Dendritic cell treated with granulocyte-macrophage colony-stimulating factor and Interleukin-4, amounts not matched to agents 40 ng/mL and 50 ng/mL, for 4 days (primary cell): Measurements from ENCODE around the gene ARL15.
"Not testable (repeated sequence)": the region's sequence is repeated elsewhere in the genome, so short reads cannot be mapped to it uniquely, and the experiment has no call there.

Experiments
- H3K27ac Mint-ChIP-seq: one replicate; pipeline ENCODE4 v1.8.0; 2022; ENCODE audit warnings: mild to moderate bottlenecking, mixed read lengths
- H3K27me3 Mint-ChIP-seq: one replicate; pipeline ENCODE4 v1.8.0; 2022; ENCODE audit warnings: mild to moderate bottlenecking, mixed read lengths
- H3K36me3 Mint-ChIP-seq: one replicate; pipeline ENCODE4 v1.8.0; 2022; ENCODE audit warnings: low read depth, mixed read lengths
- H3K4me1 Mint-ChIP-seq: one replicate; pipeline ENCODE4 v1.8.0; 2022; ENCODE audit warnings: low read depth, mixed read lengths
- H3K4me3 Mint-ChIP-seq: one replicate; pipeline ENCODE4 v1.8.0; 2022; ENCODE audit warnings: mild to moderate bottlenecking, moderate library complexity, mixed read lengths
- H3K9me3 Mint-ChIP-seq: one replicate; pipeline ENCODE4 v1.8.0; 2022; ENCODE audit warnings: mixed read lengths
- intact Hi-C: fragments of 100-400 bp; cut with micrococcal nuclease; formaldehyde crosslinking; loops from one replicate; pipeline ENCODE4 v1.15.0; 2022

Gene ARL15

GRCh38 chr5:54310433-54311175, at the start of gene ARL15:
TSS of gene ARL15 (minus strand) at chr5:54310573.
- Mint-ChIP-seq H3K9me3 (no peaks in the 10 kb centered on the region), H3K36me3 (peaks cover 15% of the 10 kb centered on the region), H3K4me3 (peak within 1 kb of the TSS; percentile 87), H3K4me1 (peaks cover 29% of the 10 kb centered on the region), H3K27ac (peak within 1 kb of the TSS; percentile 89), H3K27me3 (peaks cover 8% of the 10 kb centered on the region)
- intact Hi-C loops, result loop anchor here (2.0 to 10.0 kb wide), 5 partner anchors 62 to 1203 kb away; partner anchors contain the start of genes CDC20B and MOCS2

GRCh38 chr5:54360089-54360488, 49.7 kb upstream of the ARL15 start:
- Mint-ChIP-seq H3K36me3 (no peaks in the 10 kb centered on the region), H3K27me3 (no peaks in the 10 kb centered on the region), H3K9me3 (peaks cover 5% of the 10 kb centered on the region), H3K27ac (no peak overlapping the region), H3K4me3 (no peak overlapping the region), H3K4me1 (no peaks in the 10 kb centered on the region)
- intact Hi-C loops, result no loop called here

GRCh38 chr5:54357408-54358058, 47.2 kb upstream of the ARL15 start:
- intact Hi-C loops, result no loop called here
- no peaks in the 10 kb centered on the region for H3K36me3 Mint-ChIP-seq
- H3K4me3 Mint-ChIP-seq, result no peak overlapping the region
- no peak overlapping the region for H3K27ac Mint-ChIP-seq
- H3K4me1 Mint-ChIP-seq, result no peaks in the 10 kb centered on the region
- H3K9me3 Mint-ChIP-seq, result peaks cover 28% of the 10 kb centered on the region
- H3K27me3 Mint-ChIP-seq, result no peaks in the 10 kb centered on the region

- H3K36me3 Mint-ChIP-seq, H3K27ac Mint-ChIP-seq, H3K27me3 Mint-ChIP-seq, intact Hi-C loops, H3K4me1 Mint-ChIP-seq, H3K4me3 Mint-ChIP-seq: not testable (repeated sequence)
- H3K9me3 Mint-ChIP-seq, result peaks cover 28% of the 10 kb centered on the region
Measured at GRCh38 chr5:54353933-54354564, 43.7 kb upstream of the ARL15 start.

- H3K27me3 Mint-ChIP-seq, H3K4me3 Mint-ChIP-seq, intact Hi-C loops: not testable (repeated sequence)
Measured at GRCh38 chr5:54352580-54352979, 42.2 kb upstream of the ARL15 start.

GRCh38 chr5:54347221-54347865, 37.0 kb upstream of the ARL15 start:
- no peak overlapping the region for H3K27ac Mint-ChIP-seq
- H3K9me3 Mint-ChIP-seq, result peaks cover 23% of the 10 kb centered on the region
- intact Hi-C loops, result no loop called here
- H3K36me3 Mint-ChIP-seq, result no peaks in the 10 kb centered on the region
- no peaks in the 10 kb centered on the region for H3K27me3 Mint-ChIP-seq
- H3K4me3 Mint-ChIP-seq, result no peak overlapping the region
- no peaks in the 10 kb centered on the region for H3K4me1 Mint-ChIP-seq

More at GRCh38 chr5:54352580-54352979, 42.2 kb upstream of the ARL15 start:
- H3K27ac Mint-ChIP-seq, H3K4me1 Mint-ChIP-seq, H3K36me3 Mint-ChIP-seq: not testable (repeated sequence)
- peaks cover 28% of the 10 kb centered on the region for H3K9me3 Mint-ChIP-seq

GRCh38 chr5:54344653-54345052, 34.3 kb upstream of the ARL15 start:
- no peaks in the 10 kb centered on the region for H3K36me3 Mint-ChIP-seq
- no peak overlapping the region for H3K4me3 Mint-ChIP-seq
- no peak overlapping the region for H3K27ac Mint-ChIP-seq
- intact Hi-C loops, result no loop called here
- H3K27me3 Mint-ChIP-seq, result no peaks in the 10 kb centered on the region
- no peaks in the 10 kb centered on the region for H3K4me1 Mint-ChIP-seq
- peaks cover 23% of the 10 kb centered on the region for H3K9me3 Mint-ChIP-seq

GRCh38 chr5:54341971-54342370, 31.6 kb upstream of the ARL15 start:
- H3K27me3 Mint-ChIP-seq, result no peaks in the 10 kb centered on the region
- intact Hi-C loops, result no loop called here
- H3K27ac Mint-ChIP-seq, result no peak overlapping the region
- no peak overlapping the region for H3K4me3 Mint-ChIP-seq
- no peaks in the 10 kb centered on the region for H3K36me3 Mint-ChIP-seq
- H3K9me3 Mint-ChIP-seq, result peaks cover 29% of the 10 kb centered on the region
- no peaks in the 10 kb centered on the region for H3K4me1 Mint-ChIP-seq

GRCh38 chr5:54337523-54337922, 27.1 kb upstream of the ARL15 start:
- Mint-ChIP-seq H3K27me3 (peaks cover 1% of the 10 kb centered on the region), H3K4me1 (no peaks in the 10 kb centered on the region), H3K9me3 (peaks cover 42% of the 10 kb centered on the region), H3K4me3 (no peak overlapping the region), H3K27ac (no peak overlapping the region), H3K36me3 (no peaks in the 10 kb centered on the region)
- intact Hi-C loops, result no loop called here

GRCh38 chr5:54332720-54333119, 22.3 kb upstream of the ARL15 start:
- Mint-ChIP-seq H3K27ac (no peak overlapping the region), H3K36me3 (no peaks in the 10 kb centered on the region), H3K4me1 (no peaks in the 10 kb centered on the region), H3K4me3 (no peak overlapping the region), H3K27me3 (peaks cover 3% of the 10 kb centered on the region), H3K9me3 (peaks cover 39% of the 10 kb centered on the region)
- intact Hi-C loops, result no loop called here

- H3K4me1 Mint-ChIP-seq, result no peaks in the 10 kb centered on the region
- intact Hi-C loops, result no loop called here
- H3K27me3 Mint-ChIP-seq, result peaks cover 4% of the 10 kb centered on the region
- H3K9me3 Mint-ChIP-seq, result peaks cover 12% of the 10 kb centered on the region
- H3K4me3 Mint-ChIP-seq, result no peak overlapping the region
- H3K27ac Mint-ChIP-seq, result no peak overlapping the region
- H3K36me3 Mint-ChIP-seq, result no peaks in the 10 kb centered on the region
Measured at GRCh38 chr5:54329731-54330709, 19.6 kb upstream of the ARL15 start.

GRCh38 chr5:54326662-54327270, 16.4 kb upstream of the ARL15 start:
- H3K4me1 Mint-ChIP-seq, result no peaks in the 10 kb centered on the region
- no peak overlapping the region for H3K27ac Mint-ChIP-seq
- peaks cover 4% of the 10 kb centered on the region for H3K27me3 Mint-ChIP-seq
- no peaks in the 10 kb centered on the region for H3K9me3 Mint-ChIP-seq
- H3K4me3 Mint-ChIP-seq, result no peak overlapping the region
- intact Hi-C loops, result no loop called here
- no peaks in the 10 kb centered on the region for H3K36me3 Mint-ChIP-seq
